Endothelial cell of umbilical vein (primary cell): ENCODE data around the gene USB1. TPM values are rescaled to one million over a fixed set of nuclear protein-coding genes. Genes with fewer than 3 reads are reported as not detected.

Source experiments
- BruUV-seq: library from RNA; stranded (reverse); fragments of 400-500 nt; replicated peaks from 2 replicates; lab custom pipeline; 2021; lab: Mats Ljungman, UMichigan
- CTCF ChIA-PET: fragments of 300-600, 350-600 bp; sonication (Branson Sonifier 250); formaldehyde crosslinking; loops from one replicate; lab custom pipeline; 2021; ENCODE audit warnings: antibody characterized with exemption, inconsistent platforms; lab: Charles Lee
- POLR2A ChIA-PET: fragments of 300-600, 350-600 bp; sonication (Branson Sonifier 250); formaldehyde crosslinking; loops from one replicate; lab custom pipeline; 2021; ENCODE audit warnings: antibody characterized with exemption, inconsistent platforms; lab: Charles Lee
- DNase-seq: peaks from one replicate; pipeline ENCODE4 v3.0.0-alpha.2; 2011; ENCODE audit warnings: low read depth, low spot score
- FAIRE-seq: peaks from 2 replicates; lab custom pipeline; 2011; peaks lifted over from hg19 to GRCh38; lab: Jason Lieb, UNC
- H2AFZ ChIP-seq: 2 replicates; pipeline ENCODE4 v1.6.0; 2012; ENCODE audit warnings: low read depth, low read length, control low read depth, inconsistent platforms
- H3K27ac ChIP-seq: 2 replicates; pipeline ENCODE4 v1.5.1; 2011; ENCODE audit warnings: low read depth, mild to moderate bottlenecking, control low read depth, low read length, moderate library complexity; ENCODE audit not compliant: insufficient read depth
- H3K27me3 ChIP-seq, 2 experiments: 2 replicates each; pipeline versions ENCODE4 v1.6.0 to v1.6.1; 2011; ENCODE audit warnings: low read length in 2 of 2, mixed read lengths in 1 of 2; ENCODE audit not compliant: control insufficient read depth in 2 of 2, insufficient read depth in 2 of 2
- H3K36me3 ChIP-seq, 2 experiments: 2 replicates in 1 of 2; 3 replicates in 1 of 2; pipeline ENCODE4 v1.5.1; 2011; ENCODE audit warnings: low read length in 2 of 2, mild to moderate bottlenecking in 1 of 2, moderate library complexity in 1 of 2; ENCODE audit not compliant: control insufficient read depth in 2 of 2, insufficient read depth in 2 of 2; ENCODE audit errors: extremely low read depth in 1 of 2
- H3K4me1 ChIP-seq: 3 replicates; pipeline ENCODE4 v1.5.1; 2011; ENCODE audit warnings: mild to moderate bottlenecking, low read length; ENCODE audit not compliant: control insufficient read depth, insufficient read depth; ENCODE audit errors: extremely low read depth
- H3K4me2 ChIP-seq: 2 replicates; pipeline ENCODE4 v1.6.1; 2011; ENCODE audit warnings: low read length, control low read depth, mixed read lengths; ENCODE audit not compliant: insufficient read depth
- H3K4me3 ChIP-seq, 3 experiments: fragments of 200-600 bp in 1 of 3; sonication (generic), shearing (Covaris generic) in 1 of 3; replicated peaks in 1 of 3; 2 replicates each; pipeline ENCODE4 v1.5.1; 2011 to 2016; ENCODE audit warnings: control low read depth in 3 of 3, low read length in 3 of 3, mild to moderate bottlenecking in 2 of 3, inconsistent platforms in 1 of 3, low read depth in 1 of 3, moderate library complexity in 1 of 3; ENCODE audit not compliant: insufficient read depth in 1 of 3
- H3K79me2 ChIP-seq: 2 replicates; pipeline ENCODE4 v1.6.0; 2012; ENCODE audit warnings: low read length, inconsistent platforms; ENCODE audit not compliant: control insufficient read depth, insufficient read depth
- H3K9ac ChIP-seq: replicated peaks from 2 replicates; pipeline ENCODE3; 2011; ENCODE audit warnings: low read length, control low read depth; ENCODE audit not compliant: insufficient read depth; ENCODE audit errors: extremely low read depth
- H3K9me1 ChIP-seq: replicated peaks from 3 replicates; pipeline ENCODE4 v1.6.0; 2011; ENCODE audit warnings: mild to moderate bottlenecking, low read length; ENCODE audit not compliant: control insufficient read depth, insufficient read depth; ENCODE audit errors: extremely low read depth
- H3K9me3 ChIP-seq: replicated peaks from 2 replicates; pipeline ENCODE4 v1.5.1; 2012; ENCODE audit warnings: low read length, inconsistent platforms; ENCODE audit not compliant: control insufficient read depth, insufficient read depth
- H4K20me1 ChIP-seq: replicated peaks from 2 replicates; pipeline ENCODE3; 2011; ENCODE audit warnings: mild to moderate bottlenecking, low read length; ENCODE audit not compliant: control insufficient read depth, insufficient read depth; ENCODE audit errors: extremely low read depth
- EZH2 ChIP-seq: IDR thresholded peaks from 2 replicates; pipeline ENCODE4 v1.6.1; 2012; ENCODE audit warnings: borderline replicate concordance, low read depth, mild to moderate bottlenecking, moderate library complexity, low read length, inconsistent platforms; ENCODE audit not compliant: severe bottlenecking
- FOS ChIP-seq: IDR thresholded peaks from 2 replicates; pipeline ENCODE4 v1.6.1; 2011; ENCODE audit warnings: mild to moderate bottlenecking, low read length, moderate library complexity, borderline replicate concordance; ENCODE audit not compliant: insufficient read depth
- GATA2 ChIP-seq: IDR thresholded peaks from 2 replicates; pipeline ENCODE4 v1.7.0; 2011; ENCODE audit warnings: low read depth, mild to moderate bottlenecking, moderate library complexity, mixed read lengths, low read length; ENCODE audit not compliant: insufficient read length, insufficient read depth
- JUN ChIP-seq: IDR thresholded peaks from 2 replicates; pipeline ENCODE4 v1.6.1; 2011; ENCODE audit warnings: borderline replicate concordance, low read depth; ENCODE audit not compliant: insufficient read length, insufficient read depth
- MYC ChIP-seq: IDR thresholded peaks from one replicate; pipeline ENCODE4 v1.6.1; 2011; ENCODE audit warnings: mild to moderate bottlenecking, low read depth, low read length
- POLR2A ChIP-seq: IDR thresholded peaks from 2 replicates; pipeline ENCODE4 v1.6.1; 2012; ENCODE audit warnings: low read depth, mild to moderate bottlenecking, control low read depth, low read length
- POLR2AphosphoS5 ChIP-seq: IDR thresholded peaks from 2 replicates; pipeline ENCODE4 v1.6.1; 2012; ENCODE audit warnings: low read depth, mild to moderate bottlenecking, control low read depth, low read length, moderate library complexity; ENCODE audit not compliant: insufficient read depth
- dilution Hi-C: fragments of 300-500 bp; cut with MboI; formaldehyde crosslinking; loops from one replicate; pipeline ENCODE4 v1.15.0; 2019; ENCODE audit warnings: low sequenced_read_pairs; ENCODE audit not compliant: extremely low pct_ligation_motif_present
- intact Hi-C: fragments of 100-400 bp; cut with micrococcal nuclease; formaldehyde crosslinking; loops from one replicate; pipeline ENCODE4 v1.10.0; 2022
- polyA plus RNA-seq, 4 experiments: library from polyadenylated mRNA; depleted of rRNA in 3 of 4; stranded (reverse) in 3 of 4; unstranded in 1 of 4; fragments of >200 nt; gene quantifications; 2 replicates each; pipeline versions ENCODE4 v1.2.1 to v1.2.3, GENCODE V29; 2011 to 2012; ENCODE audit warnings: missing spikeins in 1 of 4
- total RNA-seq: library from RNA; stranded (reverse); gene quantifications from 2 replicates; pipeline ENCODE4 v1.2.3, GENCODE V29; 2021
- TF ChIP-seq, protein P1 (sequence below), 2 donors: IDR thresholded peaks; 1 replicate in 1 of 2; 2 replicates in 1 of 2; pipeline ENCODE4 v1.5.1; 2011; ENCODE audit warnings: low read length in 2 of 2, mild to moderate bottlenecking in 2 of 2, moderate library complexity in 2 of 2, control low read depth in 1 of 2, inconsistent platforms in 1 of 2, low read depth in 1 of 2; ENCODE audit not compliant: insufficient read depth in 1 of 2; ENCODE audit errors: extremely low read depth in 1 of 2
- TF ChIP-seq, protein P2 (sequence below): IDR thresholded peaks from 2 replicates; pipeline ENCODE4 v1.6.1; 2011; ENCODE audit not compliant: insufficient read depth, insufficient read length

Gene USB1
- total and polyA plus RNA-seq, 2 donors (not counting 3 experiments of a cell fraction or from before 2014, with no cell fraction given) = 64.6 to 83.8 TPM

DNA sequence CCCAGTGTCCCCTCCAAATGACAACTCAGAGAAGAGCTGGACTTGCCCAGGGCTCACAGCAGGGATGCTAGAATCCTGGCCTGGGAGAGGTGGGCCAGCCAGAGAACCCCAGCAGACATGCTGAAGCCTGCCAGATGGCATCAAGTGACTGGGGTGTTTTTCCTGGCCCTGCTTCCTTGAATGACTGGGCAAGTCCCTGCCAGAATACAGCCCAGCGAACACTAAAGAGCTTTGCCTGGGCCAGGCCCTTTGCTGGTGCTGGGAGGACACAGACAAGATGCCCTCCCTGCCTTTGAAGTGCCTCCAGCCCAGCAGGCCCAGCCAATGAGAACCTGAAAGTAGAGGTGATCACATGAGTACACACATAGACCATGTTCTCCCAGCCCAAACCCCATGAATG lies 12.3 kb upstream of the USB1 start:
- Histone ChIP-seq H2AFZ (no peak overlapping the region), H3K9ac (no peak overlapping the region), H3K36me3 (no peaks in the 10 kb centered on the region), H3K4me3 (no peak overlapping the region), H4K20me1 (no peaks in the 10 kb centered on the region), H3K9me3 (no peaks in the 10 kb centered on the region), H3K79me2 (no peaks in the 10 kb centered on the region), H3K27ac (no peak overlapping the region), H3K4me2 (no peak overlapping the region), H3K9me1 (no peaks in the 10 kb centered on the region), H3K4me1 (peaks cover 9% of the 10 kb centered on the region), H3K27me3 (no peaks in the 10 kb centered on the region)
- ChIA-PET POLR2A (interaction anchor here (0.6 kb wide), 1 partner anchor 39 kb away, joined by 4 read pairs; no protein-coding TSS in a partner anchor), CTCF (interaction anchor here (0.8 to 2.1 kb wide), 3 partner anchors 9 to 90 kb away, joined by 3 to 7 read pairs (median 3); no protein-coding TSS in a partner anchor)
- DNase-seq = no peak
- intact Hi-C loops = no loop called here
- dilution Hi-C loops = no loop called here
- no peak for FAIRE-seq
- no TSS peak for BruUV-seq
- no peak for TF ChIP-seq EZH2
- TF ChIP-seq, protein P1, sequence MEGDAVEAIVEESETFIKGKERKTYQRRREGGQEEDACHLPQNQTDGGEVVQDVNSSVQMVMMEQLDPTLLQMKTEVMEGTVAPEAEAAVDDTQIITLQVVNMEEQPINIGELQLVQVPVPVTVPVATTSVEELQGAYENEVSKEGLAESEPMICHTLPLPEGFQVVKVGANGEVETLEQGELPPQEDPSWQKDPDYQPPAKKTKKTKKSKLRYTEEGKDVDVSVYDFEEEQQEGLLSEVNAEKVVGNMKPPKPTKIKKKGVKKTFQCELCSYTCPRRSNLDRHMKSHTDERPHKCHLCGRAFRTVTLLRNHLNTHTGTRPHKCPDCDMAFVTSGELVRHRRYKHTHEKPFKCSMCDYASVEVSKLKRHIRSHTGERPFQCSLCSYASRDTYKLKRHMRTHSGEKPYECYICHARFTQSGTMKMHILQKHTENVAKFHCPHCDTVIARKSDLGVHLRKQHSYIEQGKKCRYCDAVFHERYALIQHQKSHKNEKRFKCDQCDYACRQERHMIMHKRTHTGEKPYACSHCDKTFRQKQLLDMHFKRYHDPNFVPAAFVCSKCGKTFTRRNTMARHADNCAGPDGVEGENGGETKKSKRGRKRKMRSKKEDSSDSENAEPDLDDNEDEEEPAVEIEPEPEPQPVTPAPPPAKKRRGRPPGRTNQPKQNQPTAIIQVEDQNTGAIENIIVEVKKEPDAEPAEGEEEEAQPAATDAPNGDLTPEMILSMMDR (IDR thresholded peaks at IDR 0.05; ENCODE audit: extremely low read depth in 1 of 2, insufficient read depth in 1 of 2, low read depth in 1 of 2, low read length in 2 of 2) = no peak
- TF ChIP-seq FOS = no peak
- no peak for TF ChIP-seq GATA2
- TF ChIP-seq POLR2A = no peak
- TF ChIP-seq POLR2AphosphoS5 = no peak
- TF ChIP-seq MYC = no peak
- TF ChIP-seq JUN = no peak
- TF ChIP-seq, protein P2, sequence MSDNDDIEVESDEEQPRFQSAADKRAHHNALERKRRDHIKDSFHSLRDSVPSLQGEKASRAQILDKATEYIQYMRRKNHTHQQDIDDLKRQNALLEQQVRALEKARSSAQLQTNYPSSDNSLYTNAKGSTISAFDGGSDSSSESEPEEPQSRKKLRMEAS = no peak
